Thymus (tissue), 11 donors: ENCODE data around the gene ARTN. TPM values are rescaled to one million over a fixed set of nuclear protein-coding genes. Genes with fewer than 3 reads are reported as not detected.

Source experiments
- DNase-seq, 9 donors: peaks; one replicate each; pipeline ENCODE4 v3.0.0-alpha.2; 2013; ENCODE audit warnings: low spot score in 9 of 9, low read depth in 6 of 9, missing footprints in 1 of 9
- H3K27ac ChIP-seq, 2 donors: one replicate each; pipeline ENCODE4 v1.5.1; 2013; ENCODE audit warnings: control low read depth in 1 of 2, low read depth in 1 of 2, low read length in 1 of 2, mild to moderate bottlenecking in 1 of 2, moderate library complexity in 1 of 2
- H3K27me3 ChIP-seq, 2 donors: one replicate each; pipeline ENCODE4 v1.5.1; 2013; ENCODE audit warnings: low read length in 1 of 2; ENCODE audit not compliant: control insufficient read depth in 2 of 2, insufficient read depth in 1 of 2
- H3K36me3 ChIP-seq, 2 donors: one replicate each; pipeline ENCODE4 v1.5.1; 2013; ENCODE audit warnings: low read length in 1 of 2, mild to moderate bottlenecking in 1 of 2, moderate library complexity in 1 of 2; ENCODE audit not compliant: control insufficient read depth in 2 of 2, insufficient read depth in 2 of 2
- H3K4me1 ChIP-seq, 2 donors: one replicate each; pipeline ENCODE4 v1.5.1; 2013; ENCODE audit warnings: low read length in 2 of 2; ENCODE audit not compliant: control insufficient read depth in 2 of 2, insufficient read depth in 2 of 2
- H3K4me3 ChIP-seq, 2 donors: one replicate each; pipeline ENCODE4 v1.5.1; 2013; ENCODE audit warnings: low read length in 2 of 2, control low read depth in 1 of 2, mild to moderate bottlenecking in 1 of 2
- H3K9me3 ChIP-seq, 2 donors: one replicate each; pipeline ENCODE4 v1.5.1; 2013; ENCODE audit warnings: low read length in 1 of 2, mild to moderate bottlenecking in 1 of 2; ENCODE audit not compliant: control insufficient read depth in 2 of 2, insufficient read depth in 1 of 2
- WGBS: extraction: QIAGEN DNeasy Blood & Tissue Kit; methylation state at CpG from one replicate; pipeline ENCODE4 v1.1.7; 2013; 5-methylcytosine and 5-hydroxymethylcytosine counted together
- polyA plus RNA-seq: library from polyadenylated mRNA; stranded (reverse); fragments of 200-250 nt; gene quantifications from one replicate; pipeline ENCODE4 v1.2.3, GENCODE V29; 2013
- total RNA-seq: library from RNA; stranded (reverse); fragments of 120-200 nt; gene quantifications from one replicate; pipeline ENCODE4 v1.2.4, GENCODE V29; 2013
- donor health status: healthy.

Gene ARTN
- total and polyA plus RNA-seq, 2 donors = 0.19 to 1.5 TPM

- Histone ChIP-seq H3K9me3 (no peaks in the 10 kb centered on the region), H3K36me3 (peaks cover 11 to 15% of the 10 kb centered on the region in 2 donors), H3K4me1 (peaks cover 5 to 8% of the 10 kb centered on the region in 2 donors), H3K27ac (no peak overlapping the region), H3K27me3 (no peaks in the 10 kb centered on the region), H3K4me3 (no peak overlapping the region)
- DNase-seq = no peak
- 96% methylated on average over 8 of the region's 8 CpGs for WGBS
Observed at GRCh38 chr1:43952731-43953346, 19.2 kb downstream of the ARTN start.

GRCh38 chr1:43953361-43953760, 19.8 kb downstream of the ARTN start:
- Histone ChIP-seq H3K27me3 (no peaks in the 10 kb centered on the region), H3K4me1 (peaks cover 0 to 4% of the 10 kb centered on the region in 2 donors), H3K4me3 (no peak overlapping the region), H3K27ac (no peak overlapping the region), H3K36me3 (peaks cover 13 to 17% of the 10 kb centered on the region in 2 donors), H3K9me3 (no peaks in the 10 kb centered on the region)
- WGBS = 95% methylated on average over 3 of the region's 3 CpGs
- no peak for DNase-seq

- H3K4me1 ChIP-seq = no peaks in the 10 kb centered on the region
- no peak overlapping the region for H3K27ac ChIP-seq
- peaks cover 19 to 24% of the 10 kb centered on the region in 2 donors for H3K36me3 ChIP-seq
- DNase-seq = no peak
- no peaks in the 10 kb centered on the region for H3K9me3 ChIP-seq
- 96% methylated on average over 5 of the region's 5 CpGs for WGBS
- no peaks in the 10 kb centered on the region for H3K27me3 ChIP-seq
- H3K4me3 ChIP-seq = no peak overlapping the region
Observed at GRCh38 chr1:43954036-43954435, 20.4 kb downstream of the ARTN start.

- no peak for DNase-seq
- peaks cover 21 to 28% of the 10 kb centered on the region in 2 donors for H3K36me3 ChIP-seq
- H3K4me1 ChIP-seq = no peaks in the 10 kb centered on the region
- no peak overlapping the region for H3K4me3 ChIP-seq
- 99% methylated on average over 8 of the region's 8 CpGs for WGBS
- no peaks in the 10 kb centered on the region for H3K27me3 ChIP-seq
- H3K9me3 ChIP-seq = no peaks in the 10 kb centered on the region
- no peak overlapping the region for H3K27ac ChIP-seq
Observed at GRCh38 chr1:43956234-43956633, 22.6 kb downstream of the ARTN start.

- WGBS = 94% methylated on average over 7 of the region's 7 CpGs
Observed at GRCh38 chr1:43957407-43958040, 23.9 kb downstream of the ARTN start.

GRCh38 chr1:43958351-43959255, 25.0 kb downstream of the ARTN start:
- Histone ChIP-seq H3K27ac (no peak overlapping the region), H3K36me3 (peaks cover 25 to 28% of the 10 kb centered on the region in 2 donors), H3K27me3 (no peaks in the 10 kb centered on the region), H3K9me3 (no peaks in the 10 kb centered on the region), H3K4me3 (no peak overlapping the region), H3K4me1 (no peaks in the 10 kb centered on the region)
- no peak for DNase-seq
- WGBS = 97% methylated on average over 9 of the region's 9 CpGs

More at GRCh38 chr1:43957407-43958040, 23.9 kb downstream of the ARTN start:
- H3K27me3 ChIP-seq = no peaks in the 10 kb centered on the region
- H3K4me1 ChIP-seq = no peaks in the 10 kb centered on the region
- H3K27ac ChIP-seq = no peak overlapping the region
- no peak overlapping the region for H3K4me3 ChIP-seq
- H3K9me3 ChIP-seq = no peaks in the 10 kb centered on the region
- peaks cover 20 to 28% of the 10 kb centered on the region in 2 donors for H3K36me3 ChIP-seq
- DNase-seq = no peak

- DNase-seq = no peak
- H3K9me3 ChIP-seq = no peaks in the 10 kb centered on the region
- 97% methylated on average over 8 of the region's 8 CpGs for WGBS
- peaks cover 27 to 28% of the 10 kb centered on the region in 2 donors for H3K36me3 ChIP-seq
- no peak overlapping the region for H3K4me3 ChIP-seq
- H3K4me1 ChIP-seq = no peaks in the 10 kb centered on the region
- no peak overlapping the region for H3K27ac ChIP-seq
- no peaks in the 10 kb centered on the region for H3K27me3 ChIP-seq
Observed at GRCh38 chr1:43960798-43961197, 27.2 kb downstream of the ARTN start.

GRCh38 chr1:43961692-43962091, 28.1 kb downstream of the ARTN start:
- Histone ChIP-seq H3K4me3 (no peak overlapping the region), H3K27me3 (no peaks in the 10 kb centered on the region), H3K36me3 (peaks cover 25 to 27% of the 10 kb centered on the region in 2 donors), H3K27ac (no peak overlapping the region), H3K9me3 (no peaks in the 10 kb centered on the region), H3K4me1 (no peaks in the 10 kb centered on the region)
- no peak for DNase-seq
- WGBS = 95% methylated on average over 3 of the region's 3 CpGs

GRCh38 chr1:43962324-43962723, 28.7 kb downstream of the ARTN start:
- no peaks in the 10 kb centered on the region for H3K27me3 ChIP-seq
- DNase-seq = no peak
- 94% methylated on average over 2 of the region's 2 CpGs for WGBS
- peaks cover 22 to 27% of the 10 kb centered on the region in 2 donors for H3K36me3 ChIP-seq
- no peak overlapping the region for H3K4me3 ChIP-seq
- H3K9me3 ChIP-seq = no peaks in the 10 kb centered on the region
- H3K27ac ChIP-seq = no peak overlapping the region
- no peaks in the 10 kb centered on the region for H3K4me1 ChIP-seq
